DND-41 (cell line): ENCODE results near the gene PYM1.

Source experiments
- ATAC-seq: fragments of 200-7000 bp; cut with Tn5 transposase; 3 replicates; pipeline ENCODE4 v1.9.1; 2021; ENCODE audit warnings: low read depth; ENCODE audit not compliant: insufficient read depth
- DNase-seq: peaks from one replicate; pipeline ENCODE4 v3.0.0-alpha.2; 2020
- H2AFZ ChIP-seq: 2 replicates; pipeline ENCODE4 v1.6.0; 2012; ENCODE audit warnings: low read depth, low read length
- H3K27ac ChIP-seq: 2 replicates; pipeline ENCODE4 v1.5.1; 2012; ENCODE audit warnings: low read length, inconsistent platforms
- H3K27me3 ChIP-seq: fragments of 200-600 bp; sonication (generic); 2 replicates; pipeline ENCODE4 v1.6.0; 2012; ENCODE audit warnings: low read length, mild to moderate bottlenecking, inconsistent platforms; ENCODE audit not compliant: insufficient read depth, poor library complexity
- H3K36me3 ChIP-seq: 2 replicates; pipeline ENCODE4 v1.5.1; 2012; ENCODE audit warnings: low read length, inconsistent platforms; ENCODE audit not compliant: insufficient read depth
- H3K4me1 ChIP-seq: 2 replicates; pipeline ENCODE4 v1.5.1; 2012; ENCODE audit warnings: mild to moderate bottlenecking, low read length; ENCODE audit not compliant: insufficient read depth
- H3K4me2 ChIP-seq: 2 replicates; pipeline ENCODE4 v1.6.0; 2012; ENCODE audit warnings: mild to moderate bottlenecking, moderate library complexity, low read length, inconsistent platforms; ENCODE audit not compliant: insufficient read depth
- H3K4me3 ChIP-seq, 2 experiments: fragments of 200-600 bp in 1 of 2; shearing (Covaris generic) in 1 of 2; 2 replicates each; pipeline ENCODE4 v1.5.1; 2012 to 2016; ENCODE audit warnings: inconsistent platforms in 2 of 2, low read length in 2 of 2, mild to moderate bottlenecking in 2 of 2, low read depth in 1 of 2, moderate library complexity in 1 of 2
- H3K79me2 ChIP-seq: 2 replicates; pipeline ENCODE4 v1.6.0; 2012; ENCODE audit warnings: low read length, inconsistent platforms; ENCODE audit not compliant: insufficient read depth
- H3K9ac ChIP-seq: 2 replicates; pipeline ENCODE4 v1.6.0; 2012; ENCODE audit warnings: low read depth, mild to moderate bottlenecking, inconsistent platforms, low read length, moderate library complexity
- H3K9me3 ChIP-seq: 2 replicates; pipeline ENCODE4 v1.5.1; 2012; ENCODE audit warnings: low read length, moderate library complexity, mild to moderate bottlenecking, inconsistent platforms; ENCODE audit not compliant: insufficient read depth, severe bottlenecking
- H4K20me1 ChIP-seq: 2 replicates; pipeline ENCODE4 v1.6.0; 2012; ENCODE audit warnings: low read length; ENCODE audit not compliant: insufficient read depth
- CTCF ChIP-seq: IDR thresholded peaks from 2 replicates; pipeline ENCODE4 v1.5.1; 2012; ENCODE audit warnings: borderline replicate concordance, low read length, moderate library complexity, mild to moderate bottlenecking; ENCODE audit not compliant: poor library complexity, severe bottlenecking; ENCODE audit errors: extremely low read depth
- EZH2 ChIP-seq: IDR thresholded peaks from 3 replicates; pipeline ENCODE4 v1.6.1; 2012; ENCODE audit warnings: borderline replicate concordance, low read depth, mild to moderate bottlenecking, moderate library complexity, low read length, inconsistent platforms; ENCODE audit not compliant: severe bottlenecking

PYM1 gene

DNA sequence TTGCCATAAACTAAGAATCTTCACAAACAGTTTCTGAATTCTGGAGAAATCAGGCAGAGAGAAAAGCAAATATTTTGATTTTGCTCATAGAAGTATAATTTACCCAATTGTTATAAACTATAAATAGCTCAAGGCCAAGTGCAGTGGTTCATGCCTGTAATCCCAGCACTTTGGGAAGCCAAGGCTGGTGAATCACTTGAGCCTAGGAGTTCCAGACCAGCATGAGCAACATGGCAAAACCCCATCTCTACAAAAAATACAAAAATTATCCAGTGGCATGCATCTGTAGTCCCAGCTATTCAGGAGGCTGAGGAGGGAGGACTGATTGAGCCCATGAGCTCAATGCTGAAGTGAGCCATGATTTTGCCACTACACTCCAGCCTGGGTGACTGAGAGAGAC lies 65.4 kb downstream of the PYM1 start:
- no peak for ATAC-seq
- Histone ChIP-seq H3K36me3 (no peaks in the 10 kb centered on the region), H3K4me1 (no peaks in the 10 kb centered on the region), H3K4me3 (no peak overlapping the region), H3K9me3 (no peaks in the 10 kb centered on the region), H3K27ac (no peak overlapping the region), H3K9ac (no peak overlapping the region), H4K20me1 (no peaks in the 10 kb centered on the region), H3K27me3 (no peaks in the 10 kb centered on the region), H2AFZ (no peak overlapping the region), H3K4me2 (no peak overlapping the region), H3K79me2 (no peaks in the 10 kb centered on the region)
- no peak for DNase-seq
- TF ChIP-seq EZH2 (no peak), CTCF (no peak)

GRCh38 chr12:55861871-55862270 lies 65.8 kb downstream of the PYM1 start:
- DNase-seq (no peak), ATAC-seq (no peak)
- no peak overlapping the region for H3K4me2 ChIP-seq
- H4K20me1 ChIP-seq: no peaks in the 10 kb centered on the region
- H2AFZ ChIP-seq: no peak overlapping the region
- H3K4me3 ChIP-seq: no peak overlapping the region
- no peaks in the 10 kb centered on the region for H3K27me3 ChIP-seq
- H3K9ac ChIP-seq: no peak overlapping the region
- no peaks in the 10 kb centered on the region for H3K79me2 ChIP-seq
- H3K9me3 ChIP-seq: no peaks in the 10 kb centered on the region
- no peaks in the 10 kb centered on the region for H3K36me3 ChIP-seq
- no peak for TF ChIP-seq CTCF
- no peak for TF ChIP-seq EZH2
- H3K4me1 ChIP-seq: no peaks in the 10 kb centered on the region
- no peak overlapping the region for H3K27ac ChIP-seq

- Histone ChIP-seq H3K4me1 (no peaks in the 10 kb centered on the region), H2AFZ (no peak overlapping the region), H3K4me2 (no peak overlapping the region), H3K9ac (no peak overlapping the region), H3K27ac (no peak overlapping the region), H3K36me3 (no peaks in the 10 kb centered on the region), H4K20me1 (no peaks in the 10 kb centered on the region), H3K79me2 (no peaks in the 10 kb centered on the region), H3K4me3 (no peak overlapping the region), H3K27me3 (no peaks in the 10 kb centered on the region), H3K9me3 (no peaks in the 10 kb centered on the region)
- no peak for TF ChIP-seq CTCF
- no peak for TF ChIP-seq EZH2
- DNase-seq: no peak
- ATAC-seq: no peak
Observed at GRCh38 chr12:55861396-55861795, 66.3 kb downstream of the PYM1 start.

DNA sequence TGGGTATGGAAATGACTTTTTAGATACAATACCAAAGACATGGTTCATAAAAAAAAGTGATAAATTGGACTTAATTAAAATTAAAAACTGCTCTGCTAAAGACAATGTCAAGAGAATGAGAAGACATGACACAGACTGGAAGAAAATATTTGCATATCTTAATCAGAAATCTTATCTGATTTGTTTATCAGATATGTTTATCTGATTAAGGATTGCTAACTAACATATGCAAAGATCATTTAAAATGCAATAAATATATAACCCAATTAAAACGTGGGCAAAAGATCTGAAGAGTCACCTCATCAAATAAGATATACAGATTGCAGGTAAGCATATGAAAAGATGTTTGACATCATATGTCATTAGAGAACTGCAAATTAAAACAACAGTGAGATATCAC lies 75.0 kb downstream of the PYM1 start:
- no peak for ATAC-seq
- no peak for DNase-seq
- no peak overlapping the region for H3K27ac ChIP-seq
- peaks cover 18% of the 10 kb centered on the region for H3K27me3 ChIP-seq
- no peak for TF ChIP-seq CTCF
- no peak for TF ChIP-seq EZH2
- H3K79me2 ChIP-seq: no peaks in the 10 kb centered on the region
- H3K4me1 ChIP-seq: no peaks in the 10 kb centered on the region
- H3K4me2 ChIP-seq: no peak overlapping the region
- no peak overlapping the region for H3K9ac ChIP-seq
- no peaks in the 10 kb centered on the region for H3K36me3 ChIP-seq
- no peaks in the 10 kb centered on the region for H3K9me3 ChIP-seq
- no peak overlapping the region for H2AFZ ChIP-seq
- H3K4me3 ChIP-seq: no peak overlapping the region
- no peaks in the 10 kb centered on the region for H4K20me1 ChIP-seq
